Kidney epithelial cell (primary cell): ENCODE results near the gene TCFL5. TPM values are rescaled to one million over a fixed set of nuclear protein-coding genes. Genes with fewer than 3 reads are reported as not detected.

ENCODE experiments used
- DNase-seq: peaks from one replicate; pipeline ENCODE4 v3.0.0-alpha.2; 2010; ENCODE audit warnings: low read depth
- H3K27me3 ChIP-seq: 2 replicates; pipeline ENCODE4 v1.6.0; 2011; ENCODE audit warnings: low read length; ENCODE audit not compliant: control insufficient read depth, insufficient read depth
- H3K36me3 ChIP-seq: 2 replicates; pipeline ENCODE4 v1.5.1; 2011; ENCODE audit warnings: low read length; ENCODE audit not compliant: control insufficient read depth, insufficient read depth
- H3K4me3 ChIP-seq: 2 replicates; pipeline ENCODE4 v1.5.1; 2011; ENCODE audit warnings: low read depth, mild to moderate bottlenecking, control low read depth, low read length
- total RNA-seq: library from RNA; depleted of rRNA; stranded (reverse); fragments of >200 nt; gene quantifications from 2 replicates; pipeline ENCODE4 v1.2.3, GENCODE V29; 2015
- TF ChIP-seq, protein P1 (sequence below): IDR thresholded peaks from 2 replicates; pipeline ENCODE4 v1.5.1; 2011; ENCODE audit warnings: mild to moderate bottlenecking, moderate library complexity, low read length, control low read depth, inconsistent platforms; ENCODE audit not compliant: insufficient read depth, poor library complexity, severe bottlenecking

Gene TCFL5
- total RNA-seq, 1 donor from 2014 or later = 5.4 TPM

DNA sequence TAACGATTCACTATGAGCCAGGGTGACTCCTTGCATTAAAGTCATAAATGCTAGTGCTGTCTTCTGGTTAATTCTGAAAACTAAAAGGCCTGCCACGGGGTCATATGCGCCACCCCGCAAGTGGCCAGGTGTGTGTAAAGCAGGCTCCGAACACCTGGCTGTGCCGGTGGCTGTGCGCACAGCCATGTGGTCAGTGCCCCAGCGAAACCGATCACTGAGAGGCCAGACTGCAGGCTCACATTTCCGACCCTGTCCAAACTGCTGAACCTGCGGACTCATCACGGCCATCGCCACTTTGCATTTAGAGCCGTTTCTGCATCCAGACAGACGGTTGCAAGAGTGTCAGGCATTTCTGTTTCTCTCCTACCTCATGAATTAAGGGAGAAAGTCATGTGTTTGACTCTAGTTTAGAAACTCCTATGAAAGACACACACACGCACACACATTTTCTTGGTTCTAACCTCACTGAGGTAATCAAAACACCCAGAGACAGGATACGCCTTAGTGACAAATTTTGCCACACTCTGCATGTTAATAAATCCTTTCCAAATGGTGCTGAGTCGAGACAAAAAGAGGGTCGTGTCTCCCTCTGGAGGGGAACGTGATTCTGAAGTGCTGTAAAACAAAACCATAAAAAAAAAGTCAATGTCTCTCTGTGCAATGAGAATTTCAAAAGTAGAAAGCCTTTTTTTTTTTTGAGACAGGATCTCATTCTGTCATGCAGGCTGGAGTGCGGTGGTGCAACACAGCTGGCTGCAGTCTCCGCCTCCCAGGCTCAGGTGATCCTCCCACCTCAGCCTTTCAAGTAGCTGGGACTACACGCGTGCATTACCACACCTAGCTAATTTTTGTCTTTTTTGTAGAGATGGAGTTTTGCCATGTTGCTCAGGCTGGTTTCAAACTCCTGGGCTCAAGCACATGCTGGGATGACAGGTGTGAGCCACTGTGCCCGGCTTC lies 31.0 kb upstream of the TCFL5 start:
- H3K27me3 ChIP-seq = no peaks in the 10 kb centered on the region
- H3K36me3 ChIP-seq = peaks cover 7% of the 10 kb centered on the region
- DNase-seq = no peak
- TF ChIP-seq, protein P1, sequence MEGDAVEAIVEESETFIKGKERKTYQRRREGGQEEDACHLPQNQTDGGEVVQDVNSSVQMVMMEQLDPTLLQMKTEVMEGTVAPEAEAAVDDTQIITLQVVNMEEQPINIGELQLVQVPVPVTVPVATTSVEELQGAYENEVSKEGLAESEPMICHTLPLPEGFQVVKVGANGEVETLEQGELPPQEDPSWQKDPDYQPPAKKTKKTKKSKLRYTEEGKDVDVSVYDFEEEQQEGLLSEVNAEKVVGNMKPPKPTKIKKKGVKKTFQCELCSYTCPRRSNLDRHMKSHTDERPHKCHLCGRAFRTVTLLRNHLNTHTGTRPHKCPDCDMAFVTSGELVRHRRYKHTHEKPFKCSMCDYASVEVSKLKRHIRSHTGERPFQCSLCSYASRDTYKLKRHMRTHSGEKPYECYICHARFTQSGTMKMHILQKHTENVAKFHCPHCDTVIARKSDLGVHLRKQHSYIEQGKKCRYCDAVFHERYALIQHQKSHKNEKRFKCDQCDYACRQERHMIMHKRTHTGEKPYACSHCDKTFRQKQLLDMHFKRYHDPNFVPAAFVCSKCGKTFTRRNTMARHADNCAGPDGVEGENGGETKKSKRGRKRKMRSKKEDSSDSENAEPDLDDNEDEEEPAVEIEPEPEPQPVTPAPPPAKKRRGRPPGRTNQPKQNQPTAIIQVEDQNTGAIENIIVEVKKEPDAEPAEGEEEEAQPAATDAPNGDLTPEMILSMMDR = no peak
- H3K4me3 ChIP-seq = no peak overlapping the region

GRCh38 chr20:62891111-62891510 lies 29.5 kb upstream of the TCFL5 start:
- DNase-seq = no peak
- H3K27me3 ChIP-seq = no peaks in the 10 kb centered on the region
- H3K36me3 ChIP-seq = peaks cover 6% of the 10 kb centered on the region
- TF ChIP-seq, protein P1 = no peak
- H3K4me3 ChIP-seq = no peak overlapping the region

DNA sequence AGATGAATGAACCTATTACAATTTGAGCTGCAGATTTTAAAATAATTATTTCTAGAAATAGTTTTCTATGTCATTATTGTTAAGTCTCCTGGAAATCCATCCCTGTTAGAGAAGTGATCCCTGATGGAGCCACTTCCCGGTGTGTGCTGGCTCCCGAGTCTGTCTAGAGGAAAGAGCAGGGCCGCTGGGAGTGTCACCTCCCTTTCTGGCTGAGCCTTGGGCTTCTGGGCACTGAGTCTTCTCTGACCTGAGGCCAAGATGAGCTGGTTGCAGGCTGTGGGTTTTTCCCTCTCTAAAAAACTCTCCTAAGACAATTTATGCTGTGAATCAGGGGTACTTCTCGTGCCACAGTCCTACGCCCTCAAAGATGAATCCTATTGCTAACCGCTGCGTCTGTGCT lies 28.8 kb upstream of the TCFL5 start:
- Histone ChIP-seq H3K4me3 (no peak overlapping the region), H3K27me3 (no peaks in the 10 kb centered on the region), H3K36me3 (peaks cover 6% of the 10 kb centered on the region)
- DNase-seq = no peak
- TF ChIP-seq, protein P1 = no peak

DNA sequence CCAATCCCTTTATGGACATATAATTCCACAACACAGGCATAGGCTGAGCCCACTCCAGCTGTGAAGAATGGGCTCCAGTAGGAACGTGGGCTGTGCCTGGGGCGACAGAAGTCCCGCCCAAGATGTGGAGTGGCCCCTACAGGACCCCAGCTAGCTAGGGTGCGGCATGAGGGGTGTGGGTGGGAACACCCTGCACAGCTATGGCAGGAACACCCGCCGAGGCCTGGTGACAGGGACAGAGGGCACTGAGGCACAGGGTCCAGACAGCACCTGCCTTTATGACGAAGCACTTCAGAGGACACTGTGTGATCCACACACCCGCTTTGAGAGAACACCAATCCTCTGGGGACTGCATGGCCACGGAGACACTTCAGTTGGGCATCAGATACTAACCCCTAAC lies 28.2 kb upstream of the TCFL5 start:
- DNase-seq = no peak
- Histone ChIP-seq H3K4me3 (no peak overlapping the region), H3K27me3 (no peaks in the 10 kb centered on the region), H3K36me3 (peaks cover 6% of the 10 kb centered on the region)
- TF ChIP-seq, protein P1 = no peak

- TF ChIP-seq, protein P1 = no peak
- H3K27me3 ChIP-seq = no peaks in the 10 kb centered on the region
- H3K36me3 ChIP-seq = peaks cover 6% of the 10 kb centered on the region
- no peak overlapping the region for H3K4me3 ChIP-seq
- DNase-seq = no peak
Observed at GRCh38 chr20:62889411-62889810, 27.8 kb upstream of the TCFL5 start.
